Measurements from ENCODE around the gene GPC2. TPM values are rescaled to one million over a fixed set of nuclear protein-coding genes. Genes with fewer than 3 reads are reported as not detected.

The GPC2 gene
- total and polyA plus RNA-seq, 7 donors = 0.16 to 0.77 (median 0.34) TPM

DNA sequence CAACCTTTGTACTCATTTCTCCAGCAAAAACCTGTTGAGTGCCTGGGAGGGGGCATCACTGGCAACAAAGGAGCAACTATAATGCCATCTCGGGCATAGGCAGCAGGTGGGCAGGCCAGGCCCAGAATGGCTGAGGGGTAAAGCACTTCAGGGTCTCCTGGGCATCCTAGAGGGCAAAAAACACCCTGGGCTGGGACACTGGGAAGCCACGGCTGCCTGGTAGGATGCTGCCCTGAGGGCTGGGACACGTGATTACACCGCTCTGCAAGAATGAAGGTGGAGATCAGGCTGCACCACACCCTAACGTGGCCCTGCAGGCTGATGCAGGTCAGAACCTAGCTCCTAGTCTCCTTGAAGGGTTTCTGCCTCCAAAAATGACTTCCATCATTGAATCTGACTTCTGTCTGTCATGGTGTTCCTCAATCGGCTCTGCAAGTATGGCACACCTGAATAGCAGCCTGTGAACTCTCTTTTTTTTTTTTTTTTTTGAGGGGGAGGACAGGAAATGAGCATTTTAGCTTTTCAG is 14.1 kb downstream of the GPC2 start:
- TF ChIP-seq, protein P1, sequence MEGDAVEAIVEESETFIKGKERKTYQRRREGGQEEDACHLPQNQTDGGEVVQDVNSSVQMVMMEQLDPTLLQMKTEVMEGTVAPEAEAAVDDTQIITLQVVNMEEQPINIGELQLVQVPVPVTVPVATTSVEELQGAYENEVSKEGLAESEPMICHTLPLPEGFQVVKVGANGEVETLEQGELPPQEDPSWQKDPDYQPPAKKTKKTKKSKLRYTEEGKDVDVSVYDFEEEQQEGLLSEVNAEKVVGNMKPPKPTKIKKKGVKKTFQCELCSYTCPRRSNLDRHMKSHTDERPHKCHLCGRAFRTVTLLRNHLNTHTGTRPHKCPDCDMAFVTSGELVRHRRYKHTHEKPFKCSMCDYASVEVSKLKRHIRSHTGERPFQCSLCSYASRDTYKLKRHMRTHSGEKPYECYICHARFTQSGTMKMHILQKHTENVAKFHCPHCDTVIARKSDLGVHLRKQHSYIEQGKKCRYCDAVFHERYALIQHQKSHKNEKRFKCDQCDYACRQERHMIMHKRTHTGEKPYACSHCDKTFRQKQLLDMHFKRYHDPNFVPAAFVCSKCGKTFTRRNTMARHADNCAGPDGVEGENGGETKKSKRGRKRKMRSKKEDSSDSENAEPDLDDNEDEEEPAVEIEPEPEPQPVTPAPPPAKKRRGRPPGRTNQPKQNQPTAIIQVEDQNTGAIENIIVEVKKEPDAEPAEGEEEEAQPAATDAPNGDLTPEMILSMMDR (IDR thresholded peaks at IDR 0.05) = no peak
- H3K36me3 ChIP-seq (ENCODE audit: insufficient read depth in 1 of 2, low read depth in 1 of 2) = no peaks in the 10 kb centered on the region
- no peak for ATAC-seq
- 67 to 74% (median 69%) methylated on average over 6 of the region's 6 CpGs for WGBS, 3 donors
- no peak for DNase-seq
- peaks cover under 1% of the 10 kb centered on the region for H3K4me1 ChIP-seq
- intact Hi-C loops (cut with DNase I) = no loop called here
- H3K4me3 ChIP-seq = no peak overlapping the region
- peaks cover 0 to 19% (median 6%) of the 10 kb centered on the region in 3 donors for H3K27me3 ChIP-seq (ENCODE audit: insufficient read depth in 3 of 3, low read length in 2 of 3)
- no peaks in the 10 kb centered on the region for H3K9me3 ChIP-seq
- H3K27ac ChIP-seq = no peak overlapping the region

DNA sequence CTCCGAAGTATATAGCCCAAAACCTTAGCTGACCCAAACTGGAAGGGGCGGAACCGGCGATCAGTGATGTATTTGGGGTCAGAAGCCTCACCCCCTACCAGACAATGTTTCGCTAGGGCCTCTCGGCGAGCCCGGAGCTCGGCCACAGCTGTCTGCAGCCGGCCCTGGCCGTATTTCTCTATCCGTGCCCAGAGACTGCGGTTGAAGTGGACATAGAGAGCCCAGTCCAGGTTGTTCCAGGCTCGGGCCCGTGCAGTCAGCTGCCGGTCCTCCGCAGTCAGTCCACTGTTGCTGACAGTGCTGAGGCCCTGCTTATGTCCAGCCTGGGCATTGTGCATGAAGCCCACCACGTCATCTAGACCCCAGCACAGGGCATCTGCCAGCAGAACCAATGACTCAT is 17.1 kb downstream of the GPC2 start:
- Histone ChIP-seq H3K27me3 (ENCODE audit: insufficient read depth in 3 of 3, low read length in 2 of 3) (no peaks in the 10 kb centered on the region), H3K9me3 (no peaks in the 10 kb centered on the region), H3K4me1 (peaks cover 12% of the 10 kb centered on the region), H3K36me3 (ENCODE audit: insufficient read depth in 1 of 2, low read depth in 1 of 2) (peaks cover 4 to 22% of the 10 kb centered on the region in 2 donors), H3K27ac (no peak overlapping the region), H3K4me3 (no peak overlapping the region)
- TF ChIP-seq, protein P1 (IDR thresholded peaks at IDR 0.05) = no peak
- no peak for ATAC-seq
- intact Hi-C loops (cut with DNase I) = no loop called here
- WGBS, 3 donors = 86 to 90% (median 90%) methylated on average over 18 of the region's 18 CpGs
- DNase-seq = no peak

DNA sequence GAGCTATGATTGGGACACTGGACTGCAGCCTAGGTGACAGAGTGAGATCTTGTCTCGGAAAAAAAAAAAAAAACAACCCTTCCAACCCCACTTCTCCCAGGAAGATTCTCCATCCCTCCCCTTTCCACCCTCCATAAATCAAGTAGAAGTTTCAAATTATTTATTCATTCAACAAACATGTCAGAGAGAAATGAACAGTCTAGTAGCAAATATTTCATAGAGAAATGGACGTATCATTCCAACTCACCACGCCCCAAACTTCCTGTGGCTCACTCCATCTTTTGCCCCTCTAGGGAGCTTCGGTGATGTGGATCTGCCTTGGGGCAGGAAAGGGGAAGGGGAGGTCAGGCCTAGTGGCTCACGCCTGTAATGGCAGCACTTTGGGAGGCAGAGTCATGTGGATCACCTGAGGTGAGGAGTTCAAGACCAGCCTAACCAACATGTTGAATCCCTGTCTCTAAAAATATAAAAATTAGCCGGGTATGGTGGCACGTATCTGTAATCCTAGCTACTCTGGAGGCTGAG is 18.0 kb downstream of the GPC2 start:
- Histone ChIP-seq H3K4me3 (peak overlapping the region; percentile 93), H3K36me3 (ENCODE audit: insufficient read depth in 1 of 2, low read depth in 1 of 2) (peaks cover 4 to 30% of the 10 kb centered on the region in 2 donors), H3K27me3 (ENCODE audit: insufficient read depth in 3 of 3, low read length in 2 of 3) (no peaks in the 10 kb centered on the region), H3K9me3 (no peaks in the 10 kb centered on the region), H3K27ac (peak overlapping the region; percentile 86), H3K4me1 (peaks cover 12% of the 10 kb centered on the region)
- TF ChIP-seq, protein P1 (IDR thresholded peaks at IDR 0.05) = no peak
- WGBS, 3 donors = 61 to 67% (median 64%) methylated on average over 7 of the region's 7 CpGs
- intact Hi-C loops (cut with DNase I) = loop anchor here in 1 of 2 donors (10.0 kb wide), 1 partner anchor 56 kb away; the partner anchor contains the start of gene PVRIG
- DNase-seq = no peak
- ATAC-seq = no peak

DNA sequence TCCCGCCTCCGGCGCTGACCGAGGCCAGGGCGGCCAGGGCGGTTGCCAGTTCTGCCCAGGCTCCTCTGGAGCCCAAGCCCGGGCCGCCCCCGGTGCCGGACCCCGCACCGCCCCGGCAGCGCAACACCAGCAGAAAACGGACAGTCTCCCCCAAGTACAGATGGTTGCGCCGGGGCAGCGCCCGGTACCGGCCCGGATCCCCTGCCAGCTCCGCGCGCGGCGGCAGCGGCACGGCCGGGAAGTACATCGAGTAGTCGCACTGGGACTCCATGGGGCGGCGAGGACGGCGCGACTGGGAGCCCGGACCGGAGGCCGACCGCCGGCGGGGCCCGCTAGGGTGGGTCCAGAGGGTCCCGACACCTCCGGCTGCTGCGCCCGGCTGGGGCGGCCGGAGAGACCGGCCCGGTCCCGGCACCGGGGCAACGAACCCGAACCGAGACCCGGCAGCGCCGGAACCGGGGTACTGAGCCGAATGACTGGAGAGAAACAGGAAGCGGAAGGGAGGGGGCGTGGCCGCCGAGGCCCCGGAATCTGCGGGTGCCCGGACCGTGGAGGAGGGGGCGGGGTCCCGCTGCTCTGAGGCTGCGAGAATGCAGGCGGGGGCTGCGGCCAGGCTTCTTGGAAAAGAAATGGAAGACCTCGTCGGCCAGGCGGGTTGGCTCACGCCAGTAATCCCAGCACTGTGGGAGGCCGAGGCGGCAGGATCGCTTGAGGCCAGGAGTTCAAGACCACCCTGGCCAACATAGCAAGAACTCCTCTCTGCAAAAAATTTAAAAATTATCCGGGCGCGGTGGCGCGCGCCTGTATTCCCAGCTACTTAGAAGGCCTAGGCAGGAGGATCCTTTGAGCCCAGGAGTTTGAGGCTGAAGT is 18.7 kb downstream of the GPC2 start, which contains the start of gene TRAPPC14:
Gene TRAPPC14 (minus strand): TSS at position 495 of the 870 bp plus-strand sequence. CDS start 224 bp downstream, at position 271.
- H3K9me3 ChIP-seq = no peaks in the 10 kb centered on the region
- peak within 1 kb of the TSS; percentile 93 for H3K4me3 ChIP-seq
- WGBS, 3 donors = 0 to 1% (median 1%) methylated on average over 63 to 87 of the region's 87 CpGs
- no peaks in the 10 kb centered on the region for H3K27me3 ChIP-seq (ENCODE audit: insufficient read depth in 3 of 3, low read length in 2 of 3)
- TF ChIP-seq, protein P1 (IDR thresholded peaks at IDR 0.05) = no peak
- H3K27ac ChIP-seq = peak within 1 kb of the TSS; percentile 86
- peak; percentile 84 to 93 (median 88) for ATAC-seq
- H3K36me3 ChIP-seq (ENCODE audit: insufficient read depth in 1 of 2, low read depth in 1 of 2) = peaks cover 4 to 37% of the 10 kb centered on the region in 2 donors
- intact Hi-C loops (cut with DNase I) = loop anchor here in 1 of 2 donors (10.0 kb wide), 1 partner anchor 56 kb away; the partner anchor contains the start of gene PVRIG
- peak; percentile 94 to 95 for DNase-seq
- H3K4me1 ChIP-seq = peaks cover 12% of the 10 kb centered on the region
